Measurements from ENCODE around the gene IRX4.

IRX4 gene

GRCh38 chr5:1889321-1890065 lies 6.8 kb upstream of the IRX4 start:
- DNase-seq = no peak

GRCh38 chr5:1888541-1889251 lies 6.0 kb upstream of the IRX4 start:
- DNase-seq = no peak

- DNase-seq = no peak
These were observed 5.0 kb upstream of the IRX4 start for GRCh38 chr5:1887588-1888360.

- DNase-seq = no peak
These were observed 4.3 kb upstream of the IRX4 start for GRCh38 chr5:1886846-1887587.

GRCh38 chr5:1885868-1886845 lies 3.4 kb upstream of the IRX4 start:
- no peak for DNase-seq

GRCh38 chr5:1885404-1885755 lies 2.7 kb upstream of the IRX4 start:
- DNase-seq = no peak

GRCh38 chr5:1884678-1885403 lies 2.1 kb upstream of the IRX4 start:
- no peak for DNase-seq

- DNase-seq = no peak
These were observed 1.4 kb upstream of the IRX4 start for GRCh38 chr5:1883925-1884677.

- no peak for DNase-seq
These were observed 597 bp upstream of the IRX4 start for GRCh38 chr5:1883120-1883924.

GRCh38 chr5:1881731-1882336 lies 891 bp downstream of the IRX4 start:
- no peak for DNase-seq

- no peak for DNase-seq
These were observed 1.6 kb downstream of the IRX4 start for GRCh38 chr5:1881098-1881572.

- no peak for DNase-seq
These were observed 2.2 kb downstream of the IRX4 start for GRCh38 chr5:1880377-1881025.

- DNase-seq = no peak
These were observed 3.1 kb downstream of the IRX4 start for GRCh38 chr5:1879292-1880263.

- DNase-seq = no peak
These were observed 4.5 kb downstream of the IRX4 start for GRCh38 chr5:1878050-1878849.

GRCh38 chr5:1877103-1878049 lies 5.3 kb downstream of the IRX4 start:
- DNase-seq = no peak

All from NCI-H1694 (cell line).